HEK293 (cell line): ENCODE measurements around the gene PLA2G2E.

Experiments used
- TRIM28 ChIP-seq: IDR thresholded peaks from 2 replicates; pipeline ENCODE4 v1.6.1; 2011; ENCODE audit warnings: low read length, control low read depth, borderline replicate concordance
- YY1 ChIP-seq: fragments of 450-650 bp; formaldehyde crosslinking; IDR thresholded peaks from 2 replicates; pipeline ENCODE4 v1.5.1; 2018; ENCODE audit warnings: missing biosample characterization, missing genetic modification characterization
- YY2 ChIP-seq: fragments of 450-650 bp; formaldehyde crosslinking; IDR thresholded peaks from 2 replicates; pipeline ENCODE4 v1.5.1; 2016; ENCODE audit warnings: missing biosample characterization, missing genetic modification characterization
- ZBTB8A ChIP-seq: fragments of 450-650 bp; formaldehyde crosslinking; IDR thresholded peaks from 2 replicates; pipeline ENCODE4 v1.5.1; 2016; ENCODE audit warnings: missing biosample characterization, missing genetic modification characterization
- ZNF138 ChIP-seq: fragments of 450-650 bp; formaldehyde crosslinking; IDR thresholded peaks from 2 replicates; pipeline ENCODE4 v1.5.1; 2016; ENCODE audit warnings: missing biosample characterization, missing genetic modification characterization, borderline replicate concordance
- ZNF48 ChIP-seq: fragments of 450-650 bp; formaldehyde crosslinking; IDR thresholded peaks from 2 replicates; pipeline ENCODE4 v1.5.1; 2016; ENCODE audit warnings: missing biosample characterization, missing genetic modification characterization
- TF ChIP-seq, protein P1 (sequence below): fragments of 450-650 bp; formaldehyde crosslinking; IDR thresholded peaks from 2 replicates; pipeline ENCODE4 v1.5.1; 2016; ENCODE audit warnings: missing biosample characterization, missing genetic modification characterization
- TF ChIP-seq, protein P2 (sequence below): fragments of 450-650 bp; formaldehyde crosslinking; IDR thresholded peaks from 2 replicates; pipeline ENCODE4 v1.5.1; 2017; ENCODE audit warnings: missing biosample characterization, mild to moderate bottlenecking, missing genetic modification characterization, moderate library complexity
- TF ChIP-seq, protein P3 (sequence below): fragments of 450-650 bp; formaldehyde crosslinking; IDR thresholded peaks from 2 replicates; pipeline ENCODE4 v1.5.1; 2016; ENCODE audit warnings: missing biosample characterization, missing genetic modification characterization
- TF ChIP-seq, protein P4 (sequence below): fragments of 450-650 bp; formaldehyde crosslinking; IDR thresholded peaks from 2 replicates; pipeline ENCODE4 v1.5.1; 2016; ENCODE audit warnings: missing biosample characterization, missing genetic modification characterization
- TF ChIP-seq, protein P5 (sequence below): fragments of 450-650 bp; formaldehyde crosslinking; IDR thresholded peaks from 2 replicates; pipeline ENCODE4 v1.5.1; 2016; ENCODE audit warnings: missing biosample characterization, missing genetic modification characterization, low read depth

DNA sequence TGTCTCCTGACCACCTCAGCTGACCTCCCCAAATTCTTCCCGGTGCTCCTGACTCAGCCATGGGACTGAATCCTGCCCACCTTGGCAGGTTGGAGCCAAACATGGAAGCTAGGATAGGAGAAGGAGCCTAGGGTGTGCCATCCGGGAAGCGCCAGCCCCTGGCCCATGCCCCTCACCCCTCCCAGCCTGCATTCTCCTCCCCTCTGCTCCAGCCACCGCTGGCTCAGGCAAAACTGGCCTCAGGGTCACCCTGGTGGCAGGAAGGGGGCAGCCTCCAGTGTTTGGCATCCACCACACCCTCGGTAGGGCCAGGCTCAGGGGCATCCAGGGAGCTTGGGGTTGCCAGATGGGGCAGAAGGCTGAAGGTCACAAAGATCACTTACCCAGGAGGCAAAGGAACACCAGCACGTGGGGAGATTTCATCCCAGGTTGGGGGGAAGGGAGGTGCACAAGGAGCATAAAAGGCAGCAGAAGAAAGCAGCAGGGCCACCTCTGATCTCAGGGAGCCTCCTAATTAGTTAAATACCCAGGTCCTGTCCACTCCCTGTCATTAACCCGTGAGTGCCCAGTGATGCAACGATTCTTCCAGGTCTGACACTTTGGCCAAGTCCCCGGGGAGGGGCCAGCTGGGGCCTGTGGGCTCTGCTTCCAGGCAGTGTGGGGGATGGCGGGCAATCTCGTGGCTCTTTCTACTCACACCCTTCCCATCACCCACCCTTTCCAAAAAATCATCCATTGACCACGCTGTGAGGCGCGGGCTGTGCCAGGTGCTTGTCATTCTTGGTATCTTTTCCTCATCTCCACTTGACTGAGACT, at the start of gene PLA2G2E:
- TF ChIP-seq, protein P1, sequence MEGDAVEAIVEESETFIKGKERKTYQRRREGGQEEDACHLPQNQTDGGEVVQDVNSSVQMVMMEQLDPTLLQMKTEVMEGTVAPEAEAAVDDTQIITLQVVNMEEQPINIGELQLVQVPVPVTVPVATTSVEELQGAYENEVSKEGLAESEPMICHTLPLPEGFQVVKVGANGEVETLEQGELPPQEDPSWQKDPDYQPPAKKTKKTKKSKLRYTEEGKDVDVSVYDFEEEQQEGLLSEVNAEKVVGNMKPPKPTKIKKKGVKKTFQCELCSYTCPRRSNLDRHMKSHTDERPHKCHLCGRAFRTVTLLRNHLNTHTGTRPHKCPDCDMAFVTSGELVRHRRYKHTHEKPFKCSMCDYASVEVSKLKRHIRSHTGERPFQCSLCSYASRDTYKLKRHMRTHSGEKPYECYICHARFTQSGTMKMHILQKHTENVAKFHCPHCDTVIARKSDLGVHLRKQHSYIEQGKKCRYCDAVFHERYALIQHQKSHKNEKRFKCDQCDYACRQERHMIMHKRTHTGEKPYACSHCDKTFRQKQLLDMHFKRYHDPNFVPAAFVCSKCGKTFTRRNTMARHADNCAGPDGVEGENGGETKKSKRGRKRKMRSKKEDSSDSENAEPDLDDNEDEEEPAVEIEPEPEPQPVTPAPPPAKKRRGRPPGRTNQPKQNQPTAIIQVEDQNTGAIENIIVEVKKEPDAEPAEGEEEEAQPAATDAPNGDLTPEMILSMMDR (tag by site-specific recombination) = no peak
- no peak for TF ChIP-seq ZNF138 (tag by site-specific recombination)
- TF ChIP-seq, protein P2, sequence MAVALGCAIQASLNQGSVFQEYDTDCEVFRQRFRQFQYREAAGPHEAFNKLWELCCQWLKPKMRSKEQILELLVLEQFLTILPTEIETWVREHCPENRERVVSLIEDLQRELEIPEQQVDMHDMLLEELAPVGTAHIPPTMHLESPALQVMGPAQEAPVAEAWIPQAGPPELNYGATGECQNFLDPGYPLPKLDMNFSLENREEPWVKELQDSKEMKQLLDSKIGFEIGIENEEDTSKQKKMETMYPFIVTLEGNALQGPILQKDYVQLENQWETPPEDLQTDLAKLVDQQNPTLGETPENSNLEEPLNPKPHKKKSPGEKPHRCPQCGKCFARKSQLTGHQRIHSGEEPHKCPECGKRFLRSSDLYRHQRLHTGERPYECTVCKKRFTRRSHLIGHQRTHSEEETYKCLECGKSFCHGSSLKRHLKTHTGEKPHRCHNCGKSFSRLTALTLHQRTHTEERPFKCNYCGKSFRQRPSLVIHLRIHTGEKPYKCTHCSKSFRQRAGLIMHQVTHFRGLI (tag by site-specific recombination) = no peak
- no peak for TF ChIP-seq ZNF48
- TF ChIP-seq, protein P3, sequence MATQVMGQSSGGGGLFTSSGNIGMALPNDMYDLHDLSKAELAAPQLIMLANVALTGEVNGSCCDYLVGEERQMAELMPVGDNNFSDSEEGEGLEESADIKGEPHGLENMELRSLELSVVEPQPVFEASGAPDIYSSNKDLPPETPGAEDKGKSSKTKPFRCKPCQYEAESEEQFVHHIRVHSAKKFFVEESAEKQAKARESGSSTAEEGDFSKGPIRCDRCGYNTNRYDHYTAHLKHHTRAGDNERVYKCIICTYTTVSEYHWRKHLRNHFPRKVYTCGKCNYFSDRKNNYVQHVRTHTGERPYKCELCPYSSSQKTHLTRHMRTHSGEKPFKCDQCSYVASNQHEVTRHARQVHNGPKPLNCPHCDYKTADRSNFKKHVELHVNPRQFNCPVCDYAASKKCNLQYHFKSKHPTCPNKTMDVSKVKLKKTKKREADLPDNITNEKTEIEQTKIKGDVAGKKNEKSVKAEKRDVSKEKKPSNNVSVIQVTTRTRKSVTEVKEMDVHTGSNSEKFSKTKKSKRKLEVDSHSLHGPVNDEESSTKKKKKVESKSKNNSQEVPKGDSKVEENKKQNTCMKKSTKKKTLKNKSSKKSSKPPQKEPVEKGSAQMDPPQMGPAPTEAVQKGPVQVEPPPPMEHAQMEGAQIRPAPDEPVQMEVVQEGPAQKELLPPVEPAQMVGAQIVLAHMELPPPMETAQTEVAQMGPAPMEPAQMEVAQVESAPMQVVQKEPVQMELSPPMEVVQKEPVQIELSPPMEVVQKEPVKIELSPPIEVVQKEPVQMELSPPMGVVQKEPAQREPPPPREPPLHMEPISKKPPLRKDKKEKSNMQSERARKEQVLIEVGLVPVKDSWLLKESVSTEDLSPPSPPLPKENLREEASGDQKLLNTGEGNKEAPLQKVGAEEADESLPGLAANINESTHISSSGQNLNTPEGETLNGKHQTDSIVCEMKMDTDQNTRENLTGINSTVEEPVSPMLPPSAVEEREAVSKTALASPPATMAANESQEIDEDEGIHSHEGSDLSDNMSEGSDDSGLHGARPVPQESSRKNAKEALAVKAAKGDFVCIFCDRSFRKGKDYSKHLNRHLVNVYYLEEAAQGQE = no peak
- TF ChIP-seq TRIM28 = no peak
- TF ChIP-seq YY1 = no peak
- TF ChIP-seq, protein P4, sequence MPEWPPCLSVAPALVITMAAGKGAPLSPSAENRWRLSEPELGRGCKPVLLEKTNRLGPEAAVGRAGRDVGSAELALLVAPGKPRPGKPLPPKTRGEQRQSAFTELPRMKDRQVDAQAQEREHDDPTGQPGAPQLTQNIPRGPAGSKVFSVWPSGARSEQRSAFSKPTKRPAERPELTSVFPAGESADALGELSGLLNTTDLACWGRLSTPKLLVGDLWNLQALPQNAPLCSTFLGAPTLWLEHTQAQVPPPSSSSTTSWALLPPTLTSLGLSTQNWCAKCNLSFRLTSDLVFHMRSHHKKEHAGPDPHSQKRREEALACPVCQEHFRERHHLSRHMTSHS = no peak
- TF ChIP-seq YY2 = no peak
- TF ChIP-seq, protein P5, sequence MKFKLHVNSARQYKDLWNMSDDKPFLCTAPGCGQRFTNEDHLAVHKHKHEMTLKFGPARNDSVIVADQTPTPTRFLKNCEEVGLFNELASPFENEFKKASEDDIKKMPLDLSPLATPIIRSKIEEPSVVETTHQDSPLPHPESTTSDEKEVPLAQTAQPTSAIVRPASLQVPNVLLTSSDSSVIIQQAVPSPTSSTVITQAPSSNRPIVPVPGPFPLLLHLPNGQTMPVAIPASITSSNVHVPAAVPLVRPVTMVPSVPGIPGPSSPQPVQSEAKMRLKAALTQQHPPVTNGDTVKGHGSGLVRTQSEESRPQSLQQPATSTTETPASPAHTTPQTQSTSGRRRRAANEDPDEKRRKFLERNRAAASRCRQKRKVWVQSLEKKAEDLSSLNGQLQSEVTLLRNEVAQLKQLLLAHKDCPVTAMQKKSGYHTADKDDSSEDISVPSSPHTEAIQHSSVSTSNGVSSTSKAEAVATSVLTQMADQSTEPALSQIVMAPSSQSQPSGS (tag by site-specific recombination) = no peak
- TF ChIP-seq ZBTB8A (tag by site-specific recombination) = no peak
